22Rv1 (cell line): ENCODE data around the gene OR12D1.

Experiments used
- ZFX ChIP-seq: fragments of 450-650 bp; IDR thresholded peaks from 2 replicates; pipeline ENCODE4 v1.6.1; 2017; ENCODE audit warnings: antibody characterized with exemption, borderline replicate concordance
- TF ChIP-seq, protein P1 (sequence below): fragments of 450-650 bp; IDR thresholded peaks from 2 replicates; pipeline ENCODE4 v1.5.1; 2017; ENCODE audit warnings: mild to moderate bottlenecking

DNA sequence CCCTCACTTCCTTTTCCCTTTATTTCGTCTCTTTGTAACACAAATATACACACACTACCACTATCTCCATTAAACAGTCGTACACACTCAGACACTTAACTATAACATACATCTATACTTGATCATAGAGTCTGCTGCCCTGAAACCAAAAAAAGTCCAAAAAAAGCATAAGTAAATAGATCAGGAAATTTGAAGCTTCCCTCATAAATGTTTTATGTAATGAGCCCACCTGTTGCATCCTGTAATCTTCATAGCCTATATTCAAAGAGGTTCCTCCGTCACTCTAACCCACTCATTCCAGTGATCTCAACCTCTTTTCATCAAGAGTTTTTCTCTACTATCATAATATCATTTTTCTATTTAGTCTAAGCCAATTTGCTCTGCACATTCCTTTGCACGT is 26.2 kb upstream of the OR12D1 start:
- TF ChIP-seq, protein P1, sequence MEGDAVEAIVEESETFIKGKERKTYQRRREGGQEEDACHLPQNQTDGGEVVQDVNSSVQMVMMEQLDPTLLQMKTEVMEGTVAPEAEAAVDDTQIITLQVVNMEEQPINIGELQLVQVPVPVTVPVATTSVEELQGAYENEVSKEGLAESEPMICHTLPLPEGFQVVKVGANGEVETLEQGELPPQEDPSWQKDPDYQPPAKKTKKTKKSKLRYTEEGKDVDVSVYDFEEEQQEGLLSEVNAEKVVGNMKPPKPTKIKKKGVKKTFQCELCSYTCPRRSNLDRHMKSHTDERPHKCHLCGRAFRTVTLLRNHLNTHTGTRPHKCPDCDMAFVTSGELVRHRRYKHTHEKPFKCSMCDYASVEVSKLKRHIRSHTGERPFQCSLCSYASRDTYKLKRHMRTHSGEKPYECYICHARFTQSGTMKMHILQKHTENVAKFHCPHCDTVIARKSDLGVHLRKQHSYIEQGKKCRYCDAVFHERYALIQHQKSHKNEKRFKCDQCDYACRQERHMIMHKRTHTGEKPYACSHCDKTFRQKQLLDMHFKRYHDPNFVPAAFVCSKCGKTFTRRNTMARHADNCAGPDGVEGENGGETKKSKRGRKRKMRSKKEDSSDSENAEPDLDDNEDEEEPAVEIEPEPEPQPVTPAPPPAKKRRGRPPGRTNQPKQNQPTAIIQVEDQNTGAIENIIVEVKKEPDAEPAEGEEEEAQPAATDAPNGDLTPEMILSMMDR = no peak
- TF ChIP-seq ZFX = no peak
